GM12872 (cell line): ENCODE results near the gene VSX1.

Experiments used
- CTCF ChIP-seq: IDR thresholded peaks from 3 replicates; pipeline ENCODE4 v1.5.1; 2011; ENCODE audit warnings: low read depth, mild to moderate bottlenecking, low read length, moderate library complexity; ENCODE audit not compliant: insufficient read depth

The VSX1 gene

GRCh38 chr20:25054096-25054820 is 27.7 kb downstream of the VSX1 start:
- TF ChIP-seq CTCF = no peak

- no peak for TF ChIP-seq CTCF
Measured at GRCh38 chr20:25053255-25054031, 28.5 kb downstream of the VSX1 start.

GRCh38 chr20:25052255-25053194 is 29.4 kb downstream of the VSX1 start:
- TF ChIP-seq CTCF = no peak

- TF ChIP-seq CTCF = no peak
Measured at GRCh38 chr20:25051386-25052155, 30.4 kb downstream of the VSX1 start.

GRCh38 chr20:25050501-25051350 is 31.2 kb downstream of the VSX1 start:
- TF ChIP-seq CTCF = no peak

- no peak for TF ChIP-seq CTCF
Measured at GRCh38 chr20:25050082-25050481, 31.9 kb downstream of the VSX1 start.
